Measurements from ENCODE around the gene RERE.

DNA sequence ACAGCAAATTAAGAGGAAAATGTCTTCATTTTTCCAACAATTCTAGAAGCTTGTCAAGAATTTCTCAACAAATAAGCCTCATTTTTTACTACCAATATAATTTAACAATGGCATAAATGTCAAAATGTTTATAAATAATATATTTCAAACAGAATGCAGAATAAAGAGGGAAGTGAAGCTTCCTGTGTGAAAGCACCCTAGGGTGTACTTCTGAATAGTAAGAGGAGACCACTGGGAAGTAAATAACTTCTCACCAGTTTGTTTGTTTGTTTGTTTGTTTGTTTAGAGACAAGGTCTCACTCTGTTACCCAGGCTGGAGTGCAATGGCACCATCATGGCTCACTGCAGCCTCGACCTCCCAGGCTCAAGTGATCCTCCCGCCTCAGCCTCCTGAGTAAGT is 255.2 kb downstream of the RERE start:
- TF ChIP-seq, protein P1, sequence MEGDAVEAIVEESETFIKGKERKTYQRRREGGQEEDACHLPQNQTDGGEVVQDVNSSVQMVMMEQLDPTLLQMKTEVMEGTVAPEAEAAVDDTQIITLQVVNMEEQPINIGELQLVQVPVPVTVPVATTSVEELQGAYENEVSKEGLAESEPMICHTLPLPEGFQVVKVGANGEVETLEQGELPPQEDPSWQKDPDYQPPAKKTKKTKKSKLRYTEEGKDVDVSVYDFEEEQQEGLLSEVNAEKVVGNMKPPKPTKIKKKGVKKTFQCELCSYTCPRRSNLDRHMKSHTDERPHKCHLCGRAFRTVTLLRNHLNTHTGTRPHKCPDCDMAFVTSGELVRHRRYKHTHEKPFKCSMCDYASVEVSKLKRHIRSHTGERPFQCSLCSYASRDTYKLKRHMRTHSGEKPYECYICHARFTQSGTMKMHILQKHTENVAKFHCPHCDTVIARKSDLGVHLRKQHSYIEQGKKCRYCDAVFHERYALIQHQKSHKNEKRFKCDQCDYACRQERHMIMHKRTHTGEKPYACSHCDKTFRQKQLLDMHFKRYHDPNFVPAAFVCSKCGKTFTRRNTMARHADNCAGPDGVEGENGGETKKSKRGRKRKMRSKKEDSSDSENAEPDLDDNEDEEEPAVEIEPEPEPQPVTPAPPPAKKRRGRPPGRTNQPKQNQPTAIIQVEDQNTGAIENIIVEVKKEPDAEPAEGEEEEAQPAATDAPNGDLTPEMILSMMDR (IDR thresholded peaks at IDR 0.05), result no peak
- TF ChIP-seq GABPA (IDR thresholded peaks at IDR 0.05; ENCODE audit: low read depth), result no peak
- TF ChIP-seq, protein P2, sequence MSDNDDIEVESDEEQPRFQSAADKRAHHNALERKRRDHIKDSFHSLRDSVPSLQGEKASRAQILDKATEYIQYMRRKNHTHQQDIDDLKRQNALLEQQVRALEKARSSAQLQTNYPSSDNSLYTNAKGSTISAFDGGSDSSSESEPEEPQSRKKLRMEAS (IDR thresholded peaks at IDR 0.05; ENCODE audit: low read depth), result no peak
- TF ChIP-seq, protein P3, sequence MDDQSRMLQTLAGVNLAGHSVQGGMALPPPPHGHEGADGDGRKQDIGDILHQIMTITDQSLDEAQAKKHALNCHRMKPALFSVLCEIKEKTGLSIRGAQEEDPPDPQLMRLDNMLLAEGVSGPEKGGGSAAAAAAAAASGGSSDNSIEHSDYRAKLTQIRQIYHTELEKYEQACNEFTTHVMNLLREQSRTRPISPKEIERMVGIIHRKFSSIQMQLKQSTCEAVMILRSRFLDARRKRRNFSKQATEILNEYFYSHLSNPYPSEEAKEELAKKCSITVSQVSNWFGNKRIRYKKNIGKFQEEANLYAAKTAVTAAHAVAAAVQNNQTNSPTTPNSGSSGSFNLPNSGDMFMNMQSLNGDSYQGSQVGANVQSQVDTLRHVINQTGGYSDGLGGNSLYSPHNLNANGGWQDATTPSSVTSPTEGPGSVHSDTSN (IDR thresholded peaks at IDR 0.05), result no peak

Data from SK-N-SH (cell line).